HG03280 (cell line): ENCODE data around the gene AFG1L.
A peak's percentile ranks its signal among the peaks of the same experiment; 100 is the strongest.
"Not testable (repeated sequence)": the region's sequence is repeated elsewhere in the genome, so short reads cannot be mapped to it uniquely, and the experiment has no call there.

Source experiments
- ATAC-seq: cut with Tn5 transposase; IDR thresholded peaks from one replicate; pipeline ENCODE4 v1.9.1; 2021; ENCODE audit warnings: mild to moderate bottlenecking, moderate library complexity; ENCODE audit not compliant: unreplicated experiment

AFG1L gene

GRCh38 chr6:108294727-108295625, at the start of gene AFG1L:
Gene AFG1L (plus strand): TSS chr6:108295054. CDS start chr6:108295080, 26 bp downstream.
- peak; percentile 85 for ATAC-seq

- ATAC-seq = not testable (repeated sequence)
Observed at GRCh38 chr6:108245095-108245494, 49.8 kb upstream of the AFG1L start.

GRCh38 chr6:108247965-108248536, 46.8 kb upstream of the AFG1L start:
- ATAC-seq = no peak

GRCh38 chr6:108250240-108250866, 44.5 kb upstream of the AFG1L start:
- no peak for ATAC-seq

GRCh38 chr6:108251252-108251651, 43.6 kb upstream of the AFG1L start:
- ATAC-seq = no peak

GRCh38 chr6:108252055-108252454, 42.8 kb upstream of the AFG1L start:
- ATAC-seq = no peak

- ATAC-seq = no peak
Observed at GRCh38 chr6:108253241-108253640, 41.6 kb upstream of the AFG1L start.

GRCh38 chr6:108254433-108255410, 40.1 kb upstream of the AFG1L start:
- ATAC-seq = no peak

GRCh38 chr6:108260126-108260808, 34.6 kb upstream of the AFG1L start:
- peak; percentile 3 for ATAC-seq

- ATAC-seq = peak; percentile 91
Observed at GRCh38 chr6:108260809-108261569, 33.9 kb upstream of the AFG1L start, which contains the start of gene SNX3. Gene SNX3 (minus strand): TSS chr6:108261040. CDS start chr6:108260921, 119 bp downstream.

GRCh38 chr6:108263371-108263770, 31.5 kb upstream of the AFG1L start:
- no peak for ATAC-seq

- ATAC-seq = no peak
Observed at GRCh38 chr6:108268845-108269244, 26.0 kb upstream of the AFG1L start.

GRCh38 chr6:108269955-108270354, 24.9 kb upstream of the AFG1L start:
- ATAC-seq = not testable (repeated sequence)

- ATAC-seq = no peak
Observed at GRCh38 chr6:108274546-108274945, 20.3 kb upstream of the AFG1L start.

GRCh38 chr6:108275976-108276375, 18.9 kb upstream of the AFG1L start:
- ATAC-seq = no peak

GRCh38 chr6:108277295-108277694, 17.6 kb upstream of the AFG1L start:
- ATAC-seq = no peak

GRCh38 chr6:108277831-108278230, 17.0 kb upstream of the AFG1L start:
- ATAC-seq = no peak

GRCh38 chr6:108285381-108285780, 9.5 kb upstream of the AFG1L start:
- no peak for ATAC-seq

- no peak for ATAC-seq
Observed at GRCh38 chr6:108286366-108286765, 8.5 kb upstream of the AFG1L start.
